HCT116 (cell line): ENCODE results near the gene C1orf167.

Experiments
- CTCF ChIP-seq, 3 experiments: fragments of 200-600 bp in 1 of 3; sonication (generic) in 1 of 3; IDR thresholded peaks in 2 of 3; conservative IDR thresholded peaks in 1 of 3; 2 replicates each; pipeline ENCODE4 v1.5.1; 2012 to 2017; ENCODE audit warnings: low read depth in 2 of 3, low read length in 2 of 3, antibody characterized with exemption in 1 of 3, borderline replicate concordance in 1 of 3, control low read depth in 1 of 3, mild to moderate bottlenecking in 1 of 3, mixed read lengths in 1 of 3, mixed run types in 1 of 3, moderate library complexity in 1 of 3; ENCODE audit not compliant: insufficient read depth in 1 of 3
- EZH2 ChIP-seq: fragments of 200-600 bp; sonication (generic); IDR thresholded peaks from 2 replicates; pipeline ENCODE4 v1.6.1; 2017; ENCODE audit warnings: antibody characterized with exemption, mixed run types
- POLR2A ChIP-seq: IDR thresholded peaks from 2 replicates; pipeline ENCODE4 v1.7.0; 2011; ENCODE audit warnings: borderline replicate concordance; ENCODE audit not compliant: insufficient read depth, insufficient read length; ENCODE audit errors: extremely low read depth
- POLR2AphosphoS5 ChIP-seq: IDR thresholded peaks from 2 replicates; pipeline ENCODE4 v1.6.1; 2011; ENCODE audit warnings: mild to moderate bottlenecking, low read depth, low read length, moderate library complexity
- REST ChIP-seq: IDR thresholded peaks from 2 replicates; pipeline ENCODE4 v1.6.1; 2012; ENCODE audit warnings: low read depth
- SIN3A ChIP-seq: IDR thresholded peaks from 2 replicates; pipeline ENCODE4 v1.6.1; 2012; ENCODE audit warnings: low read depth
- SP1 ChIP-seq: IDR thresholded peaks from 2 replicates; pipeline ENCODE4 v1.6.1; 2012; ENCODE audit warnings: low read depth
- SRF ChIP-seq: IDR thresholded peaks from 2 replicates; pipeline ENCODE4 v1.6.1; 2012; ENCODE audit warnings: low read depth
- ZNF274 ChIP-seq: fragments of 200-500 bp; sonication (Bioruptor generic); IDR thresholded peaks from 2 replicates; pipeline ENCODE4 v1.6.1; 2014; ENCODE audit warnings: mild to moderate bottlenecking, low read depth, low read length, inconsistent platforms

- TF ChIP-seq CTCF (IDR thresholded peaks at IDR 0.05 in 2 of 3, conservative IDR thresholded peaks at IDR 0.05 in 1 of 3; ENCODE audit: borderline replicate concordance in 1 of 3, insufficient read depth in 1 of 3, low read depth in 2 of 3, low read length in 2 of 3) (no peak), SIN3A (no peak), POLR2A (no peak), POLR2AphosphoS5 (no peak), SP1 (no peak), EZH2 (no peak), ZNF274 (no peak), SRF (no peak), REST (no peak)
Observed at GRCh38 chr1:11746092-11746491, 15.9 kb upstream of the C1orf167 start.
